Gastroesophageal sphincter (tissue), 3 donors: Measurements from ENCODE around the gene UCKL1.
"Not testable (repeated sequence)": the region's sequence is repeated elsewhere in the genome, so short reads cannot be mapped to it uniquely, and the experiment has no call there.

Experiments
- CTCF ChIP-seq, 4 experiments: fragments of 200-600 bp in 2 of 4; fragments of 450-650 bp in 2 of 4; sonication (generic) in 1 of 4; IDR thresholded peaks; one replicate each; pipeline ENCODE4 v1.5.1; 2017 to 2019; ENCODE audit warnings: antibody characterized with exemption in 4 of 4, mild to moderate bottlenecking in 2 of 4, moderate library complexity in 2 of 4
- EP300 ChIP-seq: sonication (generic); formaldehyde crosslinking; IDR thresholded peaks from one replicate; pipeline ENCODE4 v1.6.1; 2017; ENCODE audit warnings: antibody characterized with exemption, mild to moderate bottlenecking
- POLR2A ChIP-seq, 2 donors: fragments of 450-650 bp; IDR thresholded peaks; one replicate each; pipeline ENCODE4 v1.6.1; 2017; ENCODE audit warnings: antibody characterized with exemption in 2 of 2, mild to moderate bottlenecking in 2 of 2, moderate library complexity in 1 of 2
- POLR2AphosphoS5 ChIP-seq: sonication (generic); formaldehyde crosslinking; IDR thresholded peaks from one replicate; pipeline ENCODE4 v1.6.1; 2017; ENCODE audit warnings: antibody characterized with exemption

- not testable (repeated sequence) for TF ChIP-seq POLR2A (IDR thresholded peaks at IDR 0.05); CTCF (IDR thresholded peaks at IDR 0.05); POLR2AphosphoS5; EP300
Measured at GRCh38 chr20:63976511-63976910, 20.3 kb upstream of the UCKL1 start.
